Measurements from ENCODE around the gene XXYLT1. TPM values are rescaled to one million over a fixed set of nuclear protein-coding genes. Genes with fewer than 3 reads are reported as not detected.
A peak's percentile ranks its signal among the peaks of the same experiment; 100 is the strongest.

The XXYLT1 gene
- total RNA-seq, 3 donors from 2014 or later, result 10.0 to 10.7 (median 10.2) TPM

DNA sequence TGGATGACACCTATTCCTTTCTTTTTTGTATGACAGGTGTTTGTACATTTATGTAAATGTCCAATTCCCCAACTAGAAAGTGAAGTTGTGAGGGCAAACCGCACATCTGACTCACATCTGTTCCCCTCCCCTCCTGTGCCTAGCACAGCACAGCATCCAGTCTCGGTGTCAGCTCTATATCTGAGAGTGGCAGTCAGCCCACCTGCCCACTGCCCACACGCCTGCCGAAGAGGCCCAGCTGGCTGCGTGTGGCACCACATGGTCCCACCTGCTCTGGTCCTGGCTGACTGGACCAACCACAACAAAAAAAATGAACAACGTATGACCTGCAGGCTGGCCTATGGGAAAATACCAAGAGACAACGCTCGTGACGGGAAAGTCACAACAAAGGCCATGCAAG, 62.8 kb downstream of the XXYLT1 start:
- TF ChIP-seq, protein P1, sequence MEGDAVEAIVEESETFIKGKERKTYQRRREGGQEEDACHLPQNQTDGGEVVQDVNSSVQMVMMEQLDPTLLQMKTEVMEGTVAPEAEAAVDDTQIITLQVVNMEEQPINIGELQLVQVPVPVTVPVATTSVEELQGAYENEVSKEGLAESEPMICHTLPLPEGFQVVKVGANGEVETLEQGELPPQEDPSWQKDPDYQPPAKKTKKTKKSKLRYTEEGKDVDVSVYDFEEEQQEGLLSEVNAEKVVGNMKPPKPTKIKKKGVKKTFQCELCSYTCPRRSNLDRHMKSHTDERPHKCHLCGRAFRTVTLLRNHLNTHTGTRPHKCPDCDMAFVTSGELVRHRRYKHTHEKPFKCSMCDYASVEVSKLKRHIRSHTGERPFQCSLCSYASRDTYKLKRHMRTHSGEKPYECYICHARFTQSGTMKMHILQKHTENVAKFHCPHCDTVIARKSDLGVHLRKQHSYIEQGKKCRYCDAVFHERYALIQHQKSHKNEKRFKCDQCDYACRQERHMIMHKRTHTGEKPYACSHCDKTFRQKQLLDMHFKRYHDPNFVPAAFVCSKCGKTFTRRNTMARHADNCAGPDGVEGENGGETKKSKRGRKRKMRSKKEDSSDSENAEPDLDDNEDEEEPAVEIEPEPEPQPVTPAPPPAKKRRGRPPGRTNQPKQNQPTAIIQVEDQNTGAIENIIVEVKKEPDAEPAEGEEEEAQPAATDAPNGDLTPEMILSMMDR (IDR thresholded peaks at IDR 0.05), result no peak
- H3K4me3 ChIP-seq, result no peak overlapping the region
- H3K36me3 ChIP-seq (ENCODE audit: low read depth), result no peaks in the 10 kb centered on the region
- no peaks in the 10 kb centered on the region for H3K9me3 ChIP-seq
- ATAC-seq (peak; percentile 47), DNase-seq (no peak)
- H3K4me1 ChIP-seq (ENCODE audit: low read depth), result peaks cover 13% of the 10 kb centered on the region
- intact Hi-C loops (cut with DNase I, micrococcal nuclease), result loop anchor here in 1 of 2 donors (10.0 kb wide), 1 partner anchor 63 kb away; no protein-coding TSS in a partner anchor

DNA sequence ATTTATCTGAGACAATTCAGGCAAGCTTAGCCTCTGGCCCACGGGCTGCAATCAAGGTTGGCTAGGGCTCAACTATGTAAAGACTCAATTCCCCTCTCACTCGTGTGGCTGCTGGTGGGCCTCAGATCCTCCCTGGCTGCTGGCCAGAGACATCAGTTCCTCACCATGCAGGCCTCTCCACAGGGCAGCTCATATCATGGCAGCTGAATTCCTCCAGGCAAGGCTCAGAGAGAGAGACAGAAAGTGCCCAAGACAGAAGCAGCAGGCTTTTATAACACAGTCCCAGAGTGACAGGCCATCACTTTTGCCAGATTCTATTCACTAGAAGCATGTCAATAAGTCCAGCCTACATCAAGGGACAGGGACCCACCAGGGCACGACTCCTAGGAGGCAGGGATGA, 63.2 kb downstream of the XXYLT1 start:
- DNase-seq, result no peak
- intact Hi-C loops (cut with DNase I, micrococcal nuclease), result loop anchor here in 1 of 2 donors (10.0 kb wide), 1 partner anchor 63 kb away; no protein-coding TSS in a partner anchor
- H3K4me3 ChIP-seq, result no peak overlapping the region

DNA sequence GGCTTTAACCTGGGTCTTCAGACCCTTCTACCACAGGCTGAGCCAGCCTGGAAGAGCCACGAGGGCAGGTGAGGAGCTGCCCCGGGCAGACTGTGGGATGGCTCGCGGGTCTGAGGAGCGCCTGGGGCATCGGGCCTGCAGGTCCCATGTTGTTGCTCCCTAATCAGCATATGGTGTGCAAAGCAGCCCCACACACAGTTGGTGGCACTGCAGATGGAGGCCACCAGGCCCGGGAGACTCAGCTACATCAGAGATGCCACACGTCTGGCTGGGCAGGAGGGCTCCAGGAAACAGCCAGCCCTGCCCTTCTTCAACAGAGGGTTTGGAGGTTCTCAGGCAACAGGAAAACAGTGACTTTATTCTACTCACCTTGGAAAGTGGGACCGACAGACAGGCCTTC, 63.9 kb downstream of the XXYLT1 start:
- Histone ChIP-seq H3K4me3 (no peak overlapping the region), H3K36me3 (ENCODE audit: low read depth) (no peaks in the 10 kb centered on the region), H3K9me3 (no peaks in the 10 kb centered on the region), H3K4me1 (ENCODE audit: low read depth) (peaks cover 13% of the 10 kb centered on the region)
- TF ChIP-seq, protein P1 (IDR thresholded peaks at IDR 0.05), result no peak
- DNase-seq (no peak), ATAC-seq (no peak)
- intact Hi-C loops (cut with DNase I, micrococcal nuclease), result loop anchor here in 1 of 2 donors (10.0 kb wide), 1 partner anchor 62 kb away; no protein-coding TSS in a partner anchor

More for the DNA sequence above, 63.2 kb downstream of the XXYLT1 start:
- Histone ChIP-seq H3K36me3 (ENCODE audit: low read depth) (no peaks in the 10 kb centered on the region), H3K9me3 (no peaks in the 10 kb centered on the region), H3K4me1 (ENCODE audit: low read depth) (peaks cover 13% of the 10 kb centered on the region)
- no peak for ATAC-seq
- TF ChIP-seq, protein P1 (IDR thresholded peaks at IDR 0.05), result no peak

DNA sequence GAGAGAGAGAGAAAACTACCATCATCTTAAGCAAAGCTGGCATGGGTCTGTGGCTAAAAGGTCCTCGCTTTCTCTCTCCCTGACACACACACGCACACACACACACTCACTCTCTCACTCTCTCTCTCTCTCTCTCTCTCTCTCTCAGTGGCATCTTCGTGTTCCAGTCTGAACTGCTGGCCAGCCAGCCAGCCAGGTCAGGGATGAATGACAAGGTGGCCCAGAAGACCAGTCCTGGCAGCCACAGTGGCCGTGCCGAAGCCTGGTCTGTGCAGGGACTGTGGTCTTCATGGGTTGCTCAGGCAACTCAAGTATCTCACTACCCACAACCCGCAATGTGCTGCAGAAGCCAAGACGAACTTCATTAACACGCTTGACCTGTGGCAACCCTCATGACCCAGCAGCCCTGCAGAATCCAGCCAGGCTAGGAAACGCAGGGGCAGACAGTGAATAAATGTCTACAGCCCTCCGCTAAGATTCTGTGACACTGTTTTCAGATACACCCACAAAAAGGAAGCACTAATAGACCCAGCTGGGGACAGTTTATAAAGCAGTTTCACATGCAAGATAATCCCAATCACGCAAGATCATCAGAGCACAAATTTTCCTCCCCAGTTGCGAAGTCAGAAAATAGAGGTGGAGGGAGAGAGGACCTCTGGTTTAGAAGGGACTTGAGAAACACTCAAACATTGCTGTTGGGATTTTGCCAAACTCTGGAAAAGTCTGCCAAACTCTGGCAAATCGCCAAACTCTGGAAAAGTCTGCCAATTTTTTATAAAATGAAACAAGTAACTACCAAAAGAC, 66.4 kb downstream of the XXYLT1 start:
- intact Hi-C loops (cut with DNase I, micrococcal nuclease), result loop anchor here in 1 of 2 donors (10.0 kb wide), 1 partner anchor 60 kb away; no protein-coding TSS in a partner anchor
- TF ChIP-seq, protein P1 (IDR thresholded peaks at IDR 0.05), result no peak
- Histone ChIP-seq H3K4me1 (ENCODE audit: low read depth) (peaks cover 10% of the 10 kb centered on the region), H3K4me3 (no peak overlapping the region), H3K36me3 (ENCODE audit: low read depth) (no peaks in the 10 kb centered on the region), H3K9me3 (no peaks in the 10 kb centered on the region)
- peak; percentile 38 for ATAC-seq
- no peak for DNase-seq

DNA sequence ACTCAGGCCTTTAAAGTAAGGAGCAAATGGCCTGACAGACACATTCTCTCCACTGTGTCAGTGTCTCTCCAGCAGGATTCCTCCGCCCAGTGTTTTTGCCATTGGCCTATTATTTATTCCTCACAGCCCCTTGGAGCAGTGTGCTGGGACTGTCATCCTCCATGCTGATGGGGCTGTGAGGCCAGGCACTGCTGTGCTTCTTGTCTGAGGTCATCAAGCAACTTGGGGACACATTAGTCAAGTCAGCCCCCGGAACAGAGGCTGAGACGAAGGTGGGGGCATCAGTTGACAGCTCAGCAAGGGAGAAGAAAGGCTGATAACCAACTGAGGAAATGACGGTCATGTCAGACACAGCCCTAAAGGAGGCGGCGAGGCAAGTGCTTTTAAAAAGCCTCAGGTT, 67.4 kb downstream of the XXYLT1 start:
- TF ChIP-seq, protein P1 (IDR thresholded peaks at IDR 0.05), result no peak
- intact Hi-C loops (cut with DNase I, micrococcal nuclease), result loop anchor here in 1 of 2 donors (10.0 kb wide), 1 partner anchor 59 kb away; no protein-coding TSS in a partner anchor
- peaks cover 9% of the 10 kb centered on the region for H3K4me1 ChIP-seq (ENCODE audit: low read depth)
- no peaks in the 10 kb centered on the region for H3K36me3 ChIP-seq (ENCODE audit: low read depth)
- no peak overlapping the region for H3K4me3 ChIP-seq
- no peaks in the 10 kb centered on the region for H3K9me3 ChIP-seq
- no peak for DNase-seq
- peak; percentile 45 for ATAC-seq
